ENCODE measurements around the gene INSYN2B.

- no peak for TF ChIP-seq POLR2A (IDR thresholded peaks at IDR 0.05; ENCODE audit: borderline replicate concordance, extremely low read depth, insufficient read depth, insufficient read length)
- no peak for TF ChIP-seq JUND (IDR thresholded peaks at IDR 0.05)
- TF ChIP-seq ELF1 (IDR thresholded peaks at IDR 0.05; ENCODE audit: borderline replicate concordance, low read depth), result no peak
- no peak for TF ChIP-seq CTCF (IDR thresholded peaks at IDR 0.05 in 2 of 3, conservative IDR thresholded peaks at IDR 0.05 in 1 of 3; ENCODE audit: borderline replicate concordance in 1 of 3, insufficient read depth in 1 of 3, low read depth in 2 of 3, low read length in 2 of 3)
- no peak for TF ChIP-seq RAD21 (IDR thresholded peaks at IDR 0.05; ENCODE audit: low read depth)
- no peak for TF ChIP-seq EGR1 (IDR thresholded peaks at IDR 0.05; ENCODE audit: low read depth)
- no peak for TF ChIP-seq ZFX (IDR thresholded peaks at IDR 0.05)
- TF ChIP-seq MAX (IDR thresholded peaks at IDR 0.05), result no peak
- TF ChIP-seq ZNF274 (IDR thresholded peaks at IDR 0.05; ENCODE audit: low read depth, low read length), result no peak
- TF ChIP-seq EZH2 (IDR thresholded peaks at IDR 0.05), result no peak
- TF ChIP-seq ATF3 (IDR thresholded peaks at IDR 0.05), result no peak
- TF ChIP-seq POLR2AphosphoS5 (IDR thresholded peaks at IDR 0.05; ENCODE audit: low read depth, low read length), result no peak
- no peak for TF ChIP-seq YY1 (IDR thresholded peaks at IDR 0.05; ENCODE audit: extremely low read depth, insufficient replicate concordance, low read depth, low read length)
- TF ChIP-seq EZH2phosphoT487 (IDR thresholded peaks at IDR 0.05; ENCODE audit: borderline replicate concordance), result no peak
These were observed 28.1 kb upstream of the INSYN2B start for GRCh38 chr5:170008376-170008775.
